ENCODE measurements around the gene HMCES.

Gene HMCES

GRCh38 chr3:129305592-129306091 lies 27.0 kb downstream of the HMCES start:
- peak; percentile 92 to 98 for DNase-seq

GRCh38 chr3:129308636-129309035 lies 30.0 kb downstream of the HMCES start:
- no peak for DNase-seq

- peak in 1 of 2 donors; percentile 66 for DNase-seq
Observed at GRCh38 chr3:129310111-129311011, 31.7 kb downstream of the HMCES start.

GRCh38 chr3:129311054-129311902 lies 32.6 kb downstream of the HMCES start:
- no peak for DNase-seq

- no peak for DNase-seq
Observed at GRCh38 chr3:129312021-129312639, 33.5 kb downstream of the HMCES start.

- DNase-seq = no peak
Observed at GRCh38 chr3:129312671-129313414, 34.2 kb downstream of the HMCES start.

GRCh38 chr3:129313415-129313664 lies 34.7 kb downstream of the HMCES start:
- no peak for DNase-seq

- no peak for DNase-seq
Observed at GRCh38 chr3:129313665-129314385, 35.2 kb downstream of the HMCES start.

- peak; percentile 60 to 69 for DNase-seq
Observed at GRCh38 chr3:129314386-129315222, 35.9 kb downstream of the HMCES start.

GRCh38 chr3:129315223-129315997 lies 36.7 kb downstream of the HMCES start:
- DNase-seq = no peak

GRCh38 chr3:129315998-129316247 lies 37.3 kb downstream of the HMCES start:
- no peak for DNase-seq

GRCh38 chr3:129316248-129317013 lies 37.8 kb downstream of the HMCES start:
- DNase-seq = peak; percentile 77 to 99

- no peak for DNase-seq
Observed at GRCh38 chr3:129317014-129317771, 38.5 kb downstream of the HMCES start.

- no peak for DNase-seq
Observed at GRCh38 chr3:129317848-129318247, 39.2 kb downstream of the HMCES start.

- no peak for DNase-seq
Observed at GRCh38 chr3:129318921-129319320, 40.3 kb downstream of the HMCES start.

- no peak for DNase-seq
Observed at GRCh38 chr3:129320261-129320660, 41.6 kb downstream of the HMCES start.

- no peak for DNase-seq
Observed at GRCh38 chr3:129320825-129321487, 42.3 kb downstream of the HMCES start.

- DNase-seq = no peak
Observed at GRCh38 chr3:129321887-129322286, 43.2 kb downstream of the HMCES start.
